OCI-LY7 (cell line): ENCODE measurements around the gene HOXB8. TPM values are rescaled to one million over a fixed set of nuclear protein-coding genes. Genes with fewer than 3 reads are reported as not detected.

Source experiments
- BruUV-seq: library from RNA; stranded (reverse); fragments of 400-500 nt; replicated peaks from 2 replicates; lab custom pipeline; 2021; lab: Mats Ljungman, UMichigan
- CTCF ChIA-PET: fragments of 300-600 bp; sonication (Branson Sonifier 250); formaldehyde crosslinking; loops from one replicate; lab custom pipeline; 2022; ENCODE audit warnings: antibody characterized with exemption; ENCODE audit not compliant: unreplicated experiment; lab: Charles Lee
- POLR2A ChIA-PET: fragments of 300-600 bp; sonication (Branson Sonifier 250); formaldehyde crosslinking; loops from one replicate; lab custom pipeline; 2022; ENCODE audit warnings: antibody characterized with exemption; lab: Charles Lee
- DNase-seq: peaks from one replicate; pipeline ENCODE4 v3.0.0-alpha.2; 2015; ENCODE audit warnings: low spot score
- H2AFZ ChIP-seq: fragments of 200-600 bp; sonication (generic), shearing (Covaris generic); 2 replicates; pipeline ENCODE4 v1.6.1; 2014; ENCODE audit warnings: mild to moderate bottlenecking, antibody characterized with exemption, low read length, moderate library complexity
- H3K27ac ChIP-seq: fragments of 200-600 bp; sonication (generic); 2 replicates; pipeline ENCODE4 v1.5.1; 2014; ENCODE audit warnings: mixed run types, low read depth, mild to moderate bottlenecking, moderate library complexity, low read length, inconsistent platforms; ENCODE audit not compliant: poor library complexity, severe bottlenecking
- H3K36me3 ChIP-seq: fragments of 200-600 bp; sonication (generic); 2 replicates; pipeline ENCODE4 v1.6.1; 2014; ENCODE audit warnings: mild to moderate bottlenecking, antibody characterized with exemption, low read length, moderate library complexity, mixed read lengths; ENCODE audit not compliant: insufficient read depth
- H3K4me1 ChIP-seq: fragments of 200-600 bp; sonication (generic); 2 replicates; pipeline ENCODE4 v1.5.1; 2014; ENCODE audit warnings: mild to moderate bottlenecking, low read length; ENCODE audit not compliant: insufficient read depth, poor library complexity, severe bottlenecking
- H3K4me2 ChIP-seq: fragments of 200-600 bp; sonication (generic); 2 replicates; pipeline ENCODE4 v1.6.1; 2014; ENCODE audit warnings: mild to moderate bottlenecking, low read length
- H3K4me3 ChIP-seq: fragments of 200-600 bp; sonication (generic); 2 replicates; pipeline ENCODE4 v1.5.1; 2014; ENCODE audit warnings: mild to moderate bottlenecking, low read depth, low read length; ENCODE audit not compliant: poor library complexity, severe bottlenecking
- H3K79me2 ChIP-seq: fragments of 200-600 bp; sonication (generic); 2 replicates; pipeline ENCODE4 v1.6.1; 2016; ENCODE audit warnings: low read depth, mild to moderate bottlenecking, low read length, moderate library complexity, mixed read lengths; ENCODE audit not compliant: insufficient read depth
- H3K9me2 ChIP-seq: fragments of 200-600 bp; sonication (generic); 2 replicates; pipeline ENCODE4 v1.6.1; 2016; ENCODE audit warnings: mild to moderate bottlenecking, low read length, mixed read lengths; ENCODE audit not compliant: insufficient read depth
- H3K9me3 ChIP-seq: fragments of 200-600 bp; sonication (generic); 2 replicates; pipeline ENCODE4 v1.6.1; 2014; ENCODE audit warnings: mild to moderate bottlenecking, mixed run types, low read length, mixed read lengths
- H4K20me1 ChIP-seq: fragments of 200-600 bp; sonication (generic); 2 replicates; pipeline ENCODE4 v1.6.1; 2014; ENCODE audit warnings: mild to moderate bottlenecking, antibody characterized with exemption, low read length, moderate library complexity, mixed read lengths; ENCODE audit not compliant: insufficient read depth
- CTCF ChIP-seq: fragments of 200-600 bp; sonication (generic); conservative IDR thresholded peaks from 2 replicates; pipeline ENCODE4 v1.5.1; 2014; ENCODE audit warnings: mild to moderate bottlenecking, antibody characterized with exemption, low read length, moderate library complexity, mixed read lengths
- EZH2phosphoT487 ChIP-seq: fragments of 200-600 bp; sonication (generic); IDR thresholded peaks from 2 replicates; pipeline ENCODE4 v1.6.1; 2018; ENCODE audit warnings: low read depth, borderline replicate concordance, mild to moderate bottlenecking, mixed run types, antibody characterized with exemption, low read length, moderate library complexity, mixed read lengths
- intact Hi-C: fragments of 100-400 bp; cut with micrococcal nuclease; formaldehyde crosslinking; loops from one replicate; pipeline ENCODE4 v1.10.0; 2022; ENCODE audit not compliant: unreplicated experiment
- total RNA-seq, 2 experiments: library from RNA; depleted of rRNA in 1 of 2; stranded (reverse); fragments of >200 nt in 1 of 2; shearing (Covaris generic) in 1 of 2; gene quantifications; 2 replicates each; pipeline ENCODE4 v1.2.3, GENCODE V29; 2014 to 2022

HOXB8 gene
- total RNA-seq, 2 experiments from 2014 or later = not detected

GRCh38 chr17:48600244-48601098 is 14.6 kb downstream of the HOXB8 start:
- TF ChIP-seq CTCF (no peak), EZH2phosphoT487 (no peak)
- Histone ChIP-seq H2AFZ (no peak overlapping the region), H3K4me2 (no peak overlapping the region), H3K9me2 (no peaks in the 10 kb centered on the region), H3K79me2 (no peaks in the 10 kb centered on the region), H4K20me1 (no peaks in the 10 kb centered on the region), H3K9me3 (no peaks in the 10 kb centered on the region), H3K4me1 (peaks cover 6% of the 10 kb centered on the region), H3K4me3 (no peak overlapping the region), H3K36me3 (no peaks in the 10 kb centered on the region), H3K27ac (no peak overlapping the region)
- no peak for DNase-seq
- CTCF ChIA-PET = interaction anchor here (0.6 kb wide), 1 partner anchor 399 kb away, joined by 3 read pairs; no protein-coding TSS in a partner anchor
- POLR2A ChIA-PET = no interaction called here
- no TSS peak for BruUV-seq
- intact Hi-C loops = no loop called here

GRCh38 chr17:48599354-48599753 is 15.7 kb downstream of the HOXB8 start:
- Histone ChIP-seq H3K4me2 (no peak overlapping the region), H3K79me2 (no peaks in the 10 kb centered on the region), H3K36me3 (no peaks in the 10 kb centered on the region), H3K4me3 (no peak overlapping the region), H3K9me2 (no peaks in the 10 kb centered on the region), H2AFZ (no peak overlapping the region), H3K27ac (no peak overlapping the region), H3K9me3 (no peaks in the 10 kb centered on the region), H3K4me1 (peaks cover 6% of the 10 kb centered on the region), H4K20me1 (no peaks in the 10 kb centered on the region)
- no TSS peak for BruUV-seq
- CTCF ChIA-PET = no interaction called here
- TF ChIP-seq EZH2phosphoT487 = no peak
- no peak for TF ChIP-seq CTCF
- intact Hi-C loops = loop anchor here (10.0 kb wide), 1 partner anchor 335 kb away; no protein-coding TSS in a partner anchor
- POLR2A ChIA-PET = interaction anchor here (0.6 kb wide), 2 partner anchors 11 to 52 kb away, joined by 3 to 4 read pairs; no protein-coding TSS in a partner anchor
- DNase-seq = no peak

- no TSS peak for BruUV-seq
- intact Hi-C loops = loop anchor here (10.0 kb wide), 1 partner anchor 334 kb away; no protein-coding TSS in a partner anchor
- Histone ChIP-seq H4K20me1 (no peaks in the 10 kb centered on the region), H2AFZ (no peak overlapping the region), H3K9me3 (no peaks in the 10 kb centered on the region), H3K4me1 (peaks cover 6% of the 10 kb centered on the region), H3K27ac (no peak overlapping the region), H3K9me2 (no peaks in the 10 kb centered on the region), H3K4me2 (no peak overlapping the region), H3K36me3 (no peaks in the 10 kb centered on the region), H3K79me2 (no peaks in the 10 kb centered on the region), H3K4me3 (no peak overlapping the region)
- TF ChIP-seq CTCF (no peak), EZH2phosphoT487 (no peak)
- CTCF ChIA-PET = no interaction called here
- DNase-seq = no peak
- POLR2A ChIA-PET = interaction anchor here (0.6 kb wide), 1 partner anchor 51 kb away, joined by 3 read pairs; no protein-coding TSS in a partner anchor
These were observed 16.4 kb downstream of the HOXB8 start for GRCh38 chr17:48598736-48599135.
